GM12872 (cell line): ENCODE data around the gene PECR.

ENCODE experiments used
- TF ChIP-seq, protein P1 (sequence below): IDR thresholded peaks from 3 replicates; pipeline ENCODE4 v1.5.1; 2011; ENCODE audit warnings: low read depth, mild to moderate bottlenecking, low read length, moderate library complexity; ENCODE audit not compliant: insufficient read depth

PECR gene

DNA sequence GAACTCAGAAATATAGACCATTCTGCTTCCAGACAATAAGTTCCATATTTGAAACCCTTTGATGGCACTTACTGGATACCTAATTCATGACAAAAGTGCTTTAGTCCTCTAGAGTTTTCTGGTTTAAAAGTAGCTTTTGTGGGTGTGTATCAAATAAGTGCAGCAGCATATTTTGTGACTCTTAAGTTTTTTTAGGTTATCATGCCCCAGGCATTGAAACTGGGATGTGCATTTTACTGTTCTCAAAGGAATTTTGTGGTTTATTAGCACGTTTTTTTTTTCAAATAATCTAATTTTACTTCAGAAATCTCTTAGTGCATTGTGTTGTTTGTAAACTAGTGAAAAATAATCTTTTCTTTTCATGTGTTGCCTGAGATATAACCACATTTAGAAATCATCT, 29.0 kb upstream of the PECR start:
- TF ChIP-seq, protein P1, sequence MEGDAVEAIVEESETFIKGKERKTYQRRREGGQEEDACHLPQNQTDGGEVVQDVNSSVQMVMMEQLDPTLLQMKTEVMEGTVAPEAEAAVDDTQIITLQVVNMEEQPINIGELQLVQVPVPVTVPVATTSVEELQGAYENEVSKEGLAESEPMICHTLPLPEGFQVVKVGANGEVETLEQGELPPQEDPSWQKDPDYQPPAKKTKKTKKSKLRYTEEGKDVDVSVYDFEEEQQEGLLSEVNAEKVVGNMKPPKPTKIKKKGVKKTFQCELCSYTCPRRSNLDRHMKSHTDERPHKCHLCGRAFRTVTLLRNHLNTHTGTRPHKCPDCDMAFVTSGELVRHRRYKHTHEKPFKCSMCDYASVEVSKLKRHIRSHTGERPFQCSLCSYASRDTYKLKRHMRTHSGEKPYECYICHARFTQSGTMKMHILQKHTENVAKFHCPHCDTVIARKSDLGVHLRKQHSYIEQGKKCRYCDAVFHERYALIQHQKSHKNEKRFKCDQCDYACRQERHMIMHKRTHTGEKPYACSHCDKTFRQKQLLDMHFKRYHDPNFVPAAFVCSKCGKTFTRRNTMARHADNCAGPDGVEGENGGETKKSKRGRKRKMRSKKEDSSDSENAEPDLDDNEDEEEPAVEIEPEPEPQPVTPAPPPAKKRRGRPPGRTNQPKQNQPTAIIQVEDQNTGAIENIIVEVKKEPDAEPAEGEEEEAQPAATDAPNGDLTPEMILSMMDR: no peak

DNA sequence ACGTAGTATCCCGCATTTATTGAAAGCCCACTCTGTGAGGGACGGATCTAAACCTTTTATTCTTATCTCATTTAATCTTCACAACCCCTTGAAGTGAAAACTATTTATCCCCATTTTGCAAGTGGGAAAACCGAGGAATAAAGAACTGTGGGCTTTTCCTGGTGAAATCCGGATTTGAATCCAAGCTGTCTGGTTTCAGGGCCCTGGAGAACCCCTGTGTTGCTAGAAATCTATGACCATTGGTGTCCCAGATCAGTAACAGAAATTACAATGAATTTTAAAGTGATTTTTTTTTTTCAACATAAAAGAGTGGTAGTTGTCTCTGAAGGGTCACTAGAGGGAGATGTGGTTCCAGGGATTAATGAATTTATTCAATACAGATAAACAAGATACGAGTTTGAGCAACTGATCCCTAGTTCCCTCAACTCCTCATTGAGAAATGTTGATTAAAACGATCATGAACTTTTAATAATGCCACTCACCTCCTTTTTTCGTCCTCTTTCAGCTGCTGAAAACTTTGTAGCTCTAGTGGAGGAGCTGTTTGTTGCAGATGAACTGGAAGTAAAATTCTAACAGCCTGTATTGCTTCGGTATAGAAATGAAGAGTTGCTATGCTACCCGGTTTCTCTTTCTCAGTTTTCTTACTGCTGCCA, 28.5 kb upstream of the PECR start:
- TF ChIP-seq, protein P1: peak; percentile 62

DNA sequence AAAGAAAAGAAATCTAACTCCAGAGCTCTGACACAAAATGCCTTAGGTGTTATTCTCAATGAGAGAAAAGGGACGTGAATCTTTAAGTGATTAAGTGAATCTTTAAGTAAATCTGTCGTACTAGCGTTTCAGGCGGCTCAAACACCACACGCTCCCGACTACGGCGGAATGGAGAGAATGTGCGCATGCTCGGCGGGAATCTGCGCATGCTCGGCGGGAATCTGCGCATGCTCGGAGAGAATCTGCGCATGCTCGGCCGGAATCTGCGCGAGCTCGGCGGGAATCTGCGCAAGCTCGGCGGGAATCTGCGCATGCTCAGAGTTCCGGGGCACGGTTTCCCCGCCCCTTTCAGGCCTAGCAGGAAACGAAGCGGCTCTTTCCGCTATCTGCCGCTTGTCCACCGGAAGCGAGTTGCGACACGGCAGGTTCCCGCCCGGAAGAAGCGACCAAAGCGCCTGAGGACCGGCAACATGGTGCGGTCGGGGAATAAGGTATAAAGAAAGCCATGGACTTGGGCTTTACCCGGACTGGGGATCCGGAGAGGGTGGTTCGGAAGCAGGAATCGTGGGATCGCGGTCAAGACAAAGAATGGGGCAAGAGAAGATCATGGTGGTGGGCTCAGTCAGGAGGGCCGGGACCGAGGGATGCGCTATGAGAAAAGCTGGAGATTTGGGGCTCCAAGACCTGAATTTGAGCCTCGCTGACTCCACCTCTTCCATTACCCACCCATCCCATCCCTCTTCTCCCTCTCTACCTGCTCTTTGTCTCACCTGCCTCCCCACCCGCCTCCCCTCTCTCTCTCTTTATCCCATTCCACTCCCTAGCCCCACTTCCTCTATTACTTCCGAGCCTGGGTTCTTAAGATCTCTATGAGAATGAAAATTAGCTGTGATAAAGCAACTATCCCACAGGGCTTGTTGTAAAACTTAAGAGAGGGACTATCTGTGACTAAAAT, 27.6 kb upstream of the PECR start, which contains the start of gene XRCC5:
TSS of gene XRCC5 (plus strand) at position 382 of the 955 bp plus-strand sequence. CDS start at position 471, 89 bp downstream.
- TF ChIP-seq, protein P1: no peak

DNA sequence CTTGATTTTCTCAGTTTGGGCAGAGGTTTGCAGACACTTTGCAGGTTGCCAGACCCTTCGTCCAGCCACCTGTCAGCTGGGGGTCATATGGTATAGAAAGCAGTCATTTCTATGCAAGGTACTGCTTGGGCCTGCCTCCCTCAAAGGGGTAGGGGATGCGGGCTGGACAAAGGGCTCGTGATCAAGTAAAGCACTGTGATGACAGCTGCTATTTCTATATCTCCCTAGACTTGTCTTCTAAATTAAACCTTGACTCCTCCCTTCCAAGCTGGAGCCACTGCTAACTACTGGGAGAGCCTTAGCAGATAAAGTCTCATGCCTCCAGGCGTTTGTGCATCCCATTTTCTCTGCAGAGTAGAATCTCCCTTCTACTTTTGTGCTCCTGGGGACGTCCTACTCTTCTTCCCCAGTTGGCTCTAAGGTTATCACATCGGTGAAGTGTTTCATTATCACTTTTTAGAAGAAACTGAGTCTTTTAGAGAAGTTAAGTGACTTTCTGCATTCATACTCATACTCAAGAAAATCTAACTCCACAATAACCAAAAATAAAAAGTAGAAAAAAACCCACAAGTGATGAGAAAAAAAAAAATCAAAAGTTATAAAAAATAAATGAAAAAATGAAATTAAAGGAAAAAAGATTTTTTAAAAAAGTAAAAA, 26.8 kb upstream of the PECR start:
- TF ChIP-seq, protein P1: no peak

DNA sequence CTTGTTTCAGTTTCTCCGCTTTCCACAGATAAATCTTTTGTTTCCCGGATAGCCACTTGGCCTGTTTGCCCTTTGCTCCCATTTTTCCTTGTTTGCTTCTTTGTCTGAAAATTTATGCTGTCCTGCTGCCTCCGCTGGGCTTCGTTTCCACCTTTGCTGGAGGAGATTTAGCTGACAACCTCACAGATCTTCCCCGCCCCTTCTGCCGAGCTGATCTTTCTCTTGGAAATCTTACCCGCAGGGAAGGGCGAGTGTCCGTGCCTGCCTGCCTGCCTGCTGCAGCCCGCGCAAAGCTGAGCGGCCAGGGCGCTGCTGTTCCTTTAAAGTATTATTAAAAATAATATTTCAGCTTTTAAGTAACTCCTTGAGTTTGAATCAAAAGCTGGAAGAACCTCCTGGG, 26.2 kb upstream of the PECR start:
- TF ChIP-seq, protein P1: no peak

DNA sequence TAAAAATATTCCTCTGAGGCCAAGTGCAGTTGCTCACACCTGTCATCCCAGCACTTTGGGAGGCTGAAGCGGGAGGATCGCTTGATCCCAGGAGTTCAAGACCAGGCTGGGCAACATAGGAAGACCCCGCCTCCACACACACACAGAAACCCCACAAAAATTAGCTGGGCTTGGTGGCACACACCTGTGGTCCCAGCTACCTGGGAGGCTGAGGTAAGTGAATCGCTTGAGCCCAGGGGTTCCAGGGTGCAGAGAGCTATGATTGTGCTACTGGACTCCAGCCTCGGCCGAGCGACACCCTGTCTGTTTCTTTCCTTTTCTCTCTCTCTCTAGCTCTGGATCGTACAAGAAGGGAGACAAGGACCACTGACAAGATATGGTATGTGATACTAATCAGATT, 25.7 kb upstream of the PECR start:
- TF ChIP-seq, protein P1: no peak

DNA sequence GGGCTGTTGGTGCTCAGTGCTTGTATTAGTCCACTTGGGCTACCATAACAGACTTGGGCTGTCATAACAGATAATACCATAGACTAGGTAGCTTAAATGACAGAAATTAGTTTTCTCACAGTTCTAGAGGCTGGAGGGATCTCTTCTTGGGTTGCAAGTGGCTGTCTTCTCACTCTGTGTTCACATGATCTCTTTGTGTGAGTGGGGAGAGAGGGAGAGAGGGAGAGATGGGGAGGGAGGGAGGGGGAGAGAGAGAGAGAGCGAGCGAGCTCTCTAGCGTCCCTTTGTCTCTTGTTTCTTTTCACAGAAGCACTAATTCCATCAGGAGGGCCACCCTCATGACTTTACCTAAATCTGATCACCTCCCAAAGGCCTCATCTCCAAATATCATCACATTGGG, 23.1 kb upstream of the PECR start:
- TF ChIP-seq, protein P1: no peak
